HG02798 (cell line): ENCODE data around the gene PHACTR1.

Experiments used
- ATAC-seq: cut with Tn5 transposase; IDR thresholded peaks from one replicate; pipeline ENCODE4 v1.9.1; 2021; ENCODE audit warnings: mild to moderate bottlenecking; ENCODE audit not compliant: unreplicated experiment, poor library complexity

The PHACTR1 gene

GRCh38 chr6:13012296-13012695, 295.7 kb downstream of the PHACTR1 start:
- ATAC-seq = no peak

- ATAC-seq = no peak
Measured at GRCh38 chr6:13012977-13013680, 296.6 kb downstream of the PHACTR1 start.

GRCh38 chr6:13013681-13014503, 297.3 kb downstream of the PHACTR1 start:
- no peak for ATAC-seq

- ATAC-seq = no peak
Measured at GRCh38 chr6:13014504-13015378, 298.2 kb downstream of the PHACTR1 start.

- ATAC-seq = no peak
Measured at GRCh38 chr6:13015379-13015681, 298.8 kb downstream of the PHACTR1 start.

GRCh38 chr6:13024616-13025015, 308.0 kb downstream of the PHACTR1 start:
- ATAC-seq = no peak

GRCh38 chr6:13025893-13026499, 309.4 kb downstream of the PHACTR1 start:
- ATAC-seq = no peak

GRCh38 chr6:13026557-13026956, 310.0 kb downstream of the PHACTR1 start:
- no peak for ATAC-seq

- no peak for ATAC-seq
Measured at GRCh38 chr6:13027207-13027606, 310.6 kb downstream of the PHACTR1 start.

- no peak for ATAC-seq
Measured at GRCh38 chr6:13030396-13030795, 313.8 kb downstream of the PHACTR1 start.

- no peak for ATAC-seq
Measured at GRCh38 chr6:13032566-13032965, 316.0 kb downstream of the PHACTR1 start.

GRCh38 chr6:13033145-13033544, 316.6 kb downstream of the PHACTR1 start:
- ATAC-seq = no peak

GRCh38 chr6:13034316-13034715, 317.7 kb downstream of the PHACTR1 start:
- ATAC-seq = no peak

- no peak for ATAC-seq
Measured at GRCh38 chr6:13035606-13036005, 319.0 kb downstream of the PHACTR1 start.

- no peak for ATAC-seq
Measured at GRCh38 chr6:13038315-13038714, 321.7 kb downstream of the PHACTR1 start.

GRCh38 chr6:13038741-13039190, 322.2 kb downstream of the PHACTR1 start:
- ATAC-seq = no peak

GRCh38 chr6:13044390-13044789, 327.8 kb downstream of the PHACTR1 start:
- ATAC-seq = no peak

GRCh38 chr6:13044896-13045295, 328.3 kb downstream of the PHACTR1 start:
- ATAC-seq = no peak

GRCh38 chr6:13045676-13046075, 329.1 kb downstream of the PHACTR1 start:
- no peak for ATAC-seq

- ATAC-seq = no peak
Measured at GRCh38 chr6:13046084-13046483, 329.5 kb downstream of the PHACTR1 start.
